LoVo (cell line): ENCODE data around the gene INO80E.
"Not testable (repeated sequence)": the region's sequence is repeated elsewhere in the genome, so short reads cannot be mapped to it uniquely, and the experiment has no call there.

Experiments
- DNase-seq: peaks from one replicate; pipeline ENCODE4 v3.0.0-alpha.2; 2016; ENCODE audit warnings: low spot score

The INO80E gene

GRCh38 chr16:30031477-30031918 lies 35.5 kb downstream of the INO80E start:
- DNase-seq = no peak

- peak; percentile 71 for DNase-seq
Observed at GRCh38 chr16:30032083-30032819, 36.2 kb downstream of the INO80E start.

GRCh38 chr16:30033270-30033669 lies 37.2 kb downstream of the INO80E start:
- no peak for DNase-seq

GRCh38 chr16:30040221-30040620 lies 44.2 kb downstream of the INO80E start:
- no peak for DNase-seq

GRCh38 chr16:30040690-30041089 lies 44.6 kb downstream of the INO80E start:
- DNase-seq = not testable (repeated sequence)

GRCh38 chr16:30041841-30042240 lies 45.8 kb downstream of the INO80E start:
- DNase-seq = no peak

GRCh38 chr16:30046178-30046577 lies 50.1 kb downstream of the INO80E start:
- no peak for DNase-seq

- no peak for DNase-seq
Observed at GRCh38 chr16:30046588-30046987, 50.5 kb downstream of the INO80E start.

GRCh38 chr16:30049871-30050270 lies 53.8 kb downstream of the INO80E start:
- DNase-seq = no peak

- no peak for DNase-seq
Observed at GRCh38 chr16:30051518-30051917, 55.5 kb downstream of the INO80E start.

GRCh38 chr16:30052671-30053372 lies 56.8 kb downstream of the INO80E start:
- peak; percentile 94 for DNase-seq

GRCh38 chr16:30053376-30054015 lies 57.5 kb downstream of the INO80E start:
- no peak for DNase-seq

GRCh38 chr16:30054451-30054850 lies 58.4 kb downstream of the INO80E start:
- no peak for DNase-seq

GRCh38 chr16:30054959-30055553 lies 59.0 kb downstream of the INO80E start:
- DNase-seq = no peak
